ENCODE results near the gene POU4F1.

POU4F1 gene

DNA sequence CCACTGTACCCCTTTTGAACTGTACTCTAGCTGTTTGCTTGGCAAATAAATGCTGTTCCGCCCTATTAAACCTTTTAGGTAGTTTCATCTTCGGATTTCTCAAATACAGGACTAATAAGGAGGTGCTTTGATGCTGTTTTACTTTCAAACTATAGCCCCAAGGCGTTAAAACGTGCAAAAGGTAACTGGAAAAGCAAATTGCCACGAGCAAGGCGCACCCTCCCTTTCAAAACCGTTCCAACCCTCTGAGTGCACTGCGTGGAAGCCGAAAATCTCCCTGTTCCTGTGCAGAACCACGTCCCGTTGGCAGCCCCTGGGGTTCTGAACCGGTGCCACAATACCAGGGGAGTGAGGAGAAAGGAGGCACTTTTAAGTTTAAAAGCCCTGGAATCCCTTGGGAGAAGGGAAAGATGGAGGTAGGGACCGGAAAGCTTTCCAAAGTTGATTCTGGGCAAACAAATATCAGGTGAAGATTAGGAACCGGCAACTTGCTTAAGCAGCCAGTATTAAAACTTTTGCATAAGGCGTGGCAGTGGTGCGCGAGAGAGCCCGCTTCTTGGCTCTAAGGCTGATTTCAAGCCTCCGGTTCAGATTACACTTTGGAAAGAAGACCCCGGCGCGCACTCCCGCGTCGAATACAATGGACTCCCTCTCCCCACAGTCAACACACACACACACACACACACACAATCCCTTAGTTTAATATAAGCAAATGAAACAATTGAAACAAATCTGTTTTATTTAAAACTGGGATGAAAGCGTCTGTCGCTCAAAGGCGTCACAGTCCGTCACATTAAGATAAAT is 9.5 kb downstream of the POU4F1 start:
- in situ Hi-C loops (cut with HindIII; ENCODE audit: low sequenced_read_pairs) = no loop called here

DNA sequence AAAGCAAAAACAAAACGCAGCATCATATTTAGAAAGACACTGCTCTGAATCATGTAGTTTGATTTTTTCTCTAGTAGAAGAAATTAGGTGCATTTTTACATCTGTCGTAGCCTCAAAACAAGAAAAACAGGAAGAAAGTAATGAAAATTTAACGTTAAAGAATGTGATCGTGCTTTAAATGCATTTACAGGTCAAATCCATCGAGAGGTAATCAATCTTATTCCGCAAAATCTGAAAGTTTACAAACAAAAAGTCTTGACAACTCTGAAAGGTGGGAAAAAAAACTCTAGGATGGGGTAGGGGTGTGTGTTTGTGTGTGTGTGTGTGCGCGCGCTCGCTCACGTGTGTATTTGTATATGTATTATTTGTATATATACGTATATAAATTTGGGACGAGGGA is 10.2 kb downstream of the POU4F1 start:
- in situ Hi-C loops (cut with HindIII; ENCODE audit: low sequenced_read_pairs) = no loop called here

DNA sequence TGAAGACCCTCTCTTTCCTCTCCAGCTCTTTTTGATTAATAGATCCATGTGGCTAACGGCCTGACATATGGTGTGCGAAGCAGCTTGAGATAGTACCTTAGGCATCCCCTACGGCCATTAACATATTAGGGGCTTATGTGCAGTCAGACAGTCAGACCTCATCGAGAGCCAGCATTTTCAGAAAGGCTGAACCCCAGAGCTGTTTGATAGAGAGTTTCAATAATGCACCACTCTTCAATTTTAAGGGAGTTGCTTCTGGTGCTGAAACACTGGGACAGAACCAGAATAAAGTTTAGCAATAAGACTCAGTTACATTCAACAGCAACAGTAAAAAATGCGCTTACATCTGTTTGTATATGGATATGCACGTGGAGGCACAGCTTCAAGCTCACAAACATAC is 10.8 kb downstream of the POU4F1 start:
- in situ Hi-C loops (cut with HindIII; ENCODE audit: low sequenced_read_pairs) = no loop called here

DNA sequence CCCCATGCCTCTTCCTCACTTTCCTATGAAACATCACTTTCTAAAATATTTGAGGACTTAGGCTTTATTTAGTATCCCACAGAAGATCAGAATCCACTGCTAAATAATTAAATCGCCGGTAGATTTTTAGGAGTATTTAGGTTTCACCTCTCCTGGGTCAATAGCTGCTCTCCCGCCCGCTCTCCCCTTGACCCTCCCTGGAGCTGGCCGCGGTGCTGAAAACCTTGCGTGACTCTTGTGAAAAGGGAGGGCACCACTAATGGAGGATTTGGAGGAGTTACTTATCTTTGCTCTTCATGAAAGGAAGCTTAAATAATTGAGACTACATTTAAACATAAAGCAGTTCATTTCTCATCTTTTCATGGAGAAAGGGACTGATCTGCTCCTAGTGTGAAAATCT is 14.1 kb downstream of the POU4F1 start:
- in situ Hi-C loops (cut with HindIII; ENCODE audit: low sequenced_read_pairs) = no loop called here

DNA sequence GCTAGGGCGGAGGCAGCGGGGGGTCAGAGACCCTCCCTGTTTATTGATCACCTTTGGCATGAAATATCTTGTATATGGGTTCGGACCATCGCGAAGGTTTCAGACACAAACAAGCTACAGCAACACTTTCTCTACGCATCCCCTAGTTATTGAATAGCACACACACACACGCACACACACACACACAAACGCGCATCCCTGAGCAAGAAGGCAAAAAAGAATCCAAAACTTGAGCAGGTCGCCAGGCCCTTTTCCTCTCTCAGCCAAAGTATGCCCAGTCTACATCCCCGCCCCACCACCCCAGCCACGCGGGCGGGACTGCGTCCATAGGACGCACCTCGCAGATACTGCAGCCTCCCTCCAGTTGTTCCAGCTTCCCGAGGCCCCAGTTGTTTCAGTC is 16.0 kb downstream of the POU4F1 start:
- in situ Hi-C loops (cut with HindIII; ENCODE audit: low sequenced_read_pairs) = no loop called here

DNA sequence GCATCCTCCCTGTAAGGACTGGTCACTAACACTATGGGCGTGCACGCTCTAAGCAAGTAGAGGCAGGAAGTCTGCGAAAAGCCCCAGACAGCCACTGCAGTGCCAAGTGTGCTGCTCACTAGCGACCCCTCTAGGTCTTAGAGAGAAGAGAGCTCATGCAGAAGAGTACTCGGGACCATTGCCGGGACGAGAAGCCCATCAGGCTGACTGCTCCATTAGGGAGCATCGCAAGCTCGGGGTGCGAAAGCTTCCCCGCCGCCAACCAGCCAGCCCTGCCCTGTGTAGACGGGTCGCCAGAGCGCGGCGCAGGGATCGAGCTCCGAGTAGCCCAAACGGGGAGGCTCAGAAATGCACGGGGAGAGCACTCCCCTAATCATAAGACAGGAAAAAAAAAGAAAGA is 16.6 kb downstream of the POU4F1 start:
- in situ Hi-C loops (cut with HindIII; ENCODE audit: low sequenced_read_pairs) = no loop called here

DNA sequence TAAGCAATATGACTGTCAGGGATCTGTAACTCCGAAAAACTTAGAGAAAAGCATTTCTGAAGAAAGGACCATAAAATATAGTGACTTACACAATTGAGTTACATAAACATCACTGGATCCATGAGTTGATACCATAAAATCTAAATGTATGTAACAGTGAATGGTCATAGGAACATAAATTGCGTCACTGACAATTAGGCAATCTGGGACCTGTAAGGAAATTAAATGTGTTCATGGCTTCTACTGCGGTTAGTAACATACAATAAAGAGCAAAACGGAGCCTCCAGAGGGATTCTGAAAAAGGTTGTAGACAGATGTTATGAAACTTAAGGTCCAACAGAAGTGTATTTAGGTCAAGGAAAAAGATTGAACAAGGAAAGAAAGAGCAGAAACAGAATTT is 27.1 kb downstream of the POU4F1 start:
- in situ Hi-C loops (cut with HindIII; ENCODE audit: low sequenced_read_pairs) = no loop called here

DNA sequence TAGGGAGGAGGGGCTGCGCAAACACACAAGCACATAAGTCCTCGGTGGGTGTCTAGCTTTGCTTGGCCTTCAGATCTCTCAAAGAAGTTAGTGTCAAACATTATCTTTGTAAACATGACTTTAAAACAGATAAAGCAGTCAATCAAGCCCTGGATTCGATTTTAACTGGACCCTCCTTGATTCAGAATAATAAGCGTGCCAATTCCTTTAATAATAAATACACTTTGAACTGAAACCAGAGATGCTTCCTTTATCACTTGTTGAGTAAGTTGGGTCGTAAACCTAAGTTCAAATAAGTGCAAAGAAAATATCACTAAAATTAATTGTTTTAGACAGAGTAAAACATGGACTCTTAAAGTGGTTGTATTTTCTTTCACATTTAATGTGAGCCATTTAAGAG is 30.9 kb downstream of the POU4F1 start:
- in situ Hi-C loops (cut with HindIII; ENCODE audit: low sequenced_read_pairs) = no loop called here

DNA sequence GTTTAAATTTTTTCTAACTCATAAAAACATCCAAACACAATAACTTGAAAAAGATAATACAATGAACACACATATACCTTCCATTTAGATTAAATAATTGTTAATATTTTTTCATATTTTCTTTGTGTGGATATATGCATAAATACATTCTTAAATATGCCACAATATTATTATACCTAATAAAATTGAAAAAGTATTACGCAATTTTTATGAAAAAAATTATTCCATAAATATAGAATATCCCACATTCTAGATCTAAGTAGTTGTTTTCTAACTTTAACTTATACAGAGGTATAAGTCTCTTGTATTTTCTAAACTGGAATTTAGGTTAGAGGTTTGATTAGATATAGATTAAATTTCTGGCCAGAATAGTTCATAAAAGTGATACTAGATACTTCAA is 34.3 kb downstream of the POU4F1 start:
- in situ Hi-C loops (cut with HindIII; ENCODE audit: low sequenced_read_pairs) = no loop called here

DNA sequence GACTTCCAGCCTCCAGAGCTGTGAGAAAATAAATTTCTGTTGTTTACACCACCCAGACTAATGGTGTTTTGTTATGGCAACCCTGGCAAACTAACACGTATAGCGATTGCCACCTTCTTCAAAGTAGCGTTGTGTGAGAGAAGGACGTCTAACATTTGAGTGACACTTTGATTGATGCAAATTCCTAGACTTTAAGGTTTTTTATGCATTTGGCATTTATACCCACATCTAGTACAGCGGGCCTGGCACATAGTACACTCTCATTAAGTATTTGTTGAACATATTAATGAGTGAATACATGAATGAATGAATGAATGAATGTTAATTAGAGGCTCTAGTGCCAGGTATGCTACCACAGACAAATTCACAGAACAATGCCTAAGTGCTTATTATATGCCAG is 36.7 kb downstream of the POU4F1 start:
- in situ Hi-C loops (cut with HindIII; ENCODE audit: low sequenced_read_pairs) = no loop called here

DNA sequence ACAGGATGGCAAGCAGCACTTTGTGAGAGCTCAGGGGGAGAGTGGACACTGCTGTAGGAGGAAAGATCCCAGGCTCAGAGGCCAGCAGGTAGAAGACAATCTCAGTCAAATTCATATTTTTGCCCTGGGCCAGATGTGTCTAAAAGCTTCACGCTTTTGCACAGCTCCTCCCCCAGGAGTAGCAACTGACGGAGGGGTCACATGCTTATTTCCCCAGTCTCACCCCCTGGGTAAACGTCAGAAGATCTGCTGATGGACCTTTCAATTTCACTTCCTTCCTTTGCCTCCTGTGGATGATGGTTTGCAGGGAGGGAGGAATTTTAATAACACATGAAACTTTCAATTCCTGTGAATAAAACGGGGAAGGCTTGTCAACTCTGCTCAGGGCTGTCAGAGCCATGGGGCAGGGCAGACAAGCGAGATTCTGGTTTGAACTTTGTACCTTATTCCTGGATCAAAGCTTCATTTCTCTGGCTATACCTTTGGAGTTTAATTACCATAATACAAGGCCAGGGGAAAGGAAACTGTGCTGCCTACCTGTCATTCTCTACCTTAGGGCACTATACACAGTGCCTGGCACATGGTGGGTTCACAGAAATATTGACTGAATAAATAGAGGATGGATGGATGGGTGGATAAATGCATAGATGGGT is 41.0 kb downstream of the POU4F1 start:
- in situ Hi-C loops (cut with HindIII; ENCODE audit: low sequenced_read_pairs) = no loop called here
